ENCODE data around the gene CD6.

DNA sequence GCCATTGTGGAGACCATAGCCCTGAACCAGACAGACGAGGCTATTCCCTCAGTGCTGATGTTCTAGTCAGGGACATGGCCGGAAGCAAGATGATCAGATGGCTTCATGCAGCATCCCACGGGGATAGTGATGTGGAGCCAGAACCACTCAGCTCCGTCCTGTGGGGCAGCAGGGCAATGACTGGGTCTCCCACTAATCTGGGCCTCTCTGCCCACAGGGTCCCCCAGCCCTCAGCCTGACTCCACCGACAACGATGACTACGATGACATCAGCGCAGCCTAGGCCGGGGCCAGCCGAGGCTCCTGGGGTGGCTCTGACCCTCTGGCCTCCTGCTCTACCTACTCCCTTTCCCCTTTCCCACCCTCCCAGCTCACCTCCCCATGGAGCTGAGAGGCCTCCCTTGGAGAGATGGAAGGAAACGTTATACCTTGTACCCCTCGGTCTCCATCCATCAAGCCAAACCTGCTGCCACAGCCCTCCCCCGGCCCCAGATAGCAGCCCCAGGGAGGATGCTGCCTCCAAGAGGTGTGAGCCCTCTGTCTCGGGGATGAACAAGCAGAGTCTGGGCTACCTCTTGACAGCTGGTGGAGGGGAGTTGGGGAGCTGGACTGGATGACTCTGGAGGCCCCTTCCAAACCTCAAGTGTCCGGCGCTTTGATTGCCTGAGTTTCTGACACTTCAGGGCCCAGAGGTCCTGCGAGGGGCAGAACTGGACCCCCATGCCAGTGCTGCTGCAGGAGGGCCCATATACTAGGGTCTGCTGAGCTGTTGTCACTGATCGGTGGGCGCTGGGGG, 47.8 kb downstream of the CD6 start:
- TF ChIP-seq POLR2A (IDR thresholded peaks at IDR 0.05): no peak
- TF ChIP-seq, protein P1, sequence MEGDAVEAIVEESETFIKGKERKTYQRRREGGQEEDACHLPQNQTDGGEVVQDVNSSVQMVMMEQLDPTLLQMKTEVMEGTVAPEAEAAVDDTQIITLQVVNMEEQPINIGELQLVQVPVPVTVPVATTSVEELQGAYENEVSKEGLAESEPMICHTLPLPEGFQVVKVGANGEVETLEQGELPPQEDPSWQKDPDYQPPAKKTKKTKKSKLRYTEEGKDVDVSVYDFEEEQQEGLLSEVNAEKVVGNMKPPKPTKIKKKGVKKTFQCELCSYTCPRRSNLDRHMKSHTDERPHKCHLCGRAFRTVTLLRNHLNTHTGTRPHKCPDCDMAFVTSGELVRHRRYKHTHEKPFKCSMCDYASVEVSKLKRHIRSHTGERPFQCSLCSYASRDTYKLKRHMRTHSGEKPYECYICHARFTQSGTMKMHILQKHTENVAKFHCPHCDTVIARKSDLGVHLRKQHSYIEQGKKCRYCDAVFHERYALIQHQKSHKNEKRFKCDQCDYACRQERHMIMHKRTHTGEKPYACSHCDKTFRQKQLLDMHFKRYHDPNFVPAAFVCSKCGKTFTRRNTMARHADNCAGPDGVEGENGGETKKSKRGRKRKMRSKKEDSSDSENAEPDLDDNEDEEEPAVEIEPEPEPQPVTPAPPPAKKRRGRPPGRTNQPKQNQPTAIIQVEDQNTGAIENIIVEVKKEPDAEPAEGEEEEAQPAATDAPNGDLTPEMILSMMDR (IDR thresholded peaks at IDR 0.05): no peak
